SIG-M5 treated with dmso at 0.1 percent for 504 hours (cell line): ENCODE results near the gene SRPK1.
"Not testable (repeated sequence)": the region's sequence is repeated elsewhere in the genome, so short reads cannot be mapped to it uniquely, and the experiment has no call there.

Experiments used
- DNase-seq: peaks from one replicate; lab custom pipeline; 2025; ENCODE audit not compliant: unreplicated experiment; lab: John Stamatoyannopoulos, UW

SRPK1 gene

DNA sequence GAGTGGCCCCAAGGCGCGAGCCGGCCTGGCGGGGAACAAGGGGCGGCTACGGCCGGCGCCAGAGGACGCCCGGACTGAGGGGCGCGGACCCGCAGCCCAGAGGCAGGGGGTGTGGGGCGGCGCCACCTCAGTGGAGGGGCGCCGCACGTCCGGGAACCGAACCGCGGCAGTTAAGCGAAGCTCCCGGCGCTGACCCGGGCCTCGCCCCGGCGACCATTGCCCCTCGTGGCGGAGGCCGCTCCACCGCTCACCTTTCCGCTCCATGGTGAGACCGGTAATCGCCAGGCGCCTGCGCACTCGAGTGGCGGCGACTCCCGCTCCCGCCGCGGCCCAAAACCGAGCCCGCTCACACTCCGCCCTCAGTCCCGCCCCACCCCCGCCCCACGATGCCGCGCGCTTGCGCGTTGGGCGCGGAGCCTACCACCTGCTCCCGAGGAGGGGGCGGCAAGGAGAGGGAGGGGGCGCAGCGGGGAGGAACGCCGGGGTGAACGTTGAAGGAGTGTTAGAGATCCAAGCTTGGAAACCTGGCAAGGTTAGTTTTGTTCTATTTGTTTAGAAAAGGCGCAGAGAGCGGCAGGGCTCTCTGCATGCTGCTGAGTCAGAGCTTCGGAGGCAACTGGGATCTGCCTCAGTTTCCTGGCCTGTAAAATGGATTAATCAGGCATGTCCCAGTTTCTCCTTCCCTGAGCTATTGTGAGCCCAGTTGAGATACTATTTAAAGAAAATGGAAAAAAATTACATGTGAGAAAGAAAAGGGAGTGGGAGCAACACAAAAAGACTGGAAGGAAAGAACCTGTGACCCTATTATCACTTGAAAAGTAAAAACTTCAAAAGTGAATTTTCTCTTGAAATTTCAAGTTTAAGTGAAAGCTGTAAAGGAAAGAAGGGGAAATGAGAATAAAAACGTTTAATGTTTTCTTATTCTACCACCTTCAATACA is at the start of gene SRPK1:
Gene SRPK1 (minus strand): TSS at position 306 of the 940 bp plus-strand sequence. CDS start 42 bp downstream, at position 264.
- peak; percentile 65 for DNase-seq

GRCh38 chr6:35970181-35970580 is 49.3 kb upstream of the SRPK1 start:
- no peak for DNase-seq

- no peak for DNase-seq
Measured at GRCh38 chr6:35969646-35970045, 48.7 kb upstream of the SRPK1 start.

- DNase-seq = no peak
Measured at GRCh38 chr6:35968821-35969220, 47.9 kb upstream of the SRPK1 start.

DNA sequence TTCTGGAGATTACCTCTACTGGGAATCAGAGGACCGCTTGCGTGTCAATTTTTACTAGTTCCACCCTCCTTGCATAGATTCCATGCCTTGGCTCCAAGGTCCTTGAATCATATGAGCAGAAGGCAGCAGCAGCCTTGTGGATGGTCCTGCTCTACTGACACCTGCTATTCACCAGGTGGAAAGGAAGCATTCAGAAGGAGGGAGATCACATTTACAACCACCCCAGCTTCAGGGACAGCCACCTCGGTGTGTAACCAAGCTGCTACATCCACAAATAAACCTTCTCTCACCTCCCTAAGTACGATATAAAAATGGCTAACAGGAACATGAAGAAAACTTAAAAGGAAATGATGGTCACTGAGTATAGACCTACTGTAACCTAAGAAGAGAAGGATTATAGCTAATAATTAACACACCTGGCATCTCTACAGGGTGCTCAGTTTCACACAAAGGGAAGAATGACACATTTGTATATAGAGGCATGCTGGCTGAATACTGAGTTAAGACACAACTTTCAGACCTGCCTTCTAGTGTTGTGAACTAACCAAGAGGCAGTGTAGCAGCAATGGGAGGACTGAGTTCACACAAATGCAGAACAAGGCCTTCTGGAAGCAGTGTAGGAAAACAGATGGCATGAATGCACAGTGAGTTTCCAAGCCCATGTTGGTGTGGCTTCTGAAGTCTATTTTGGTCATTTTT is 46.3 kb upstream of the SRPK1 start:
- no peak for DNase-seq

DNA sequence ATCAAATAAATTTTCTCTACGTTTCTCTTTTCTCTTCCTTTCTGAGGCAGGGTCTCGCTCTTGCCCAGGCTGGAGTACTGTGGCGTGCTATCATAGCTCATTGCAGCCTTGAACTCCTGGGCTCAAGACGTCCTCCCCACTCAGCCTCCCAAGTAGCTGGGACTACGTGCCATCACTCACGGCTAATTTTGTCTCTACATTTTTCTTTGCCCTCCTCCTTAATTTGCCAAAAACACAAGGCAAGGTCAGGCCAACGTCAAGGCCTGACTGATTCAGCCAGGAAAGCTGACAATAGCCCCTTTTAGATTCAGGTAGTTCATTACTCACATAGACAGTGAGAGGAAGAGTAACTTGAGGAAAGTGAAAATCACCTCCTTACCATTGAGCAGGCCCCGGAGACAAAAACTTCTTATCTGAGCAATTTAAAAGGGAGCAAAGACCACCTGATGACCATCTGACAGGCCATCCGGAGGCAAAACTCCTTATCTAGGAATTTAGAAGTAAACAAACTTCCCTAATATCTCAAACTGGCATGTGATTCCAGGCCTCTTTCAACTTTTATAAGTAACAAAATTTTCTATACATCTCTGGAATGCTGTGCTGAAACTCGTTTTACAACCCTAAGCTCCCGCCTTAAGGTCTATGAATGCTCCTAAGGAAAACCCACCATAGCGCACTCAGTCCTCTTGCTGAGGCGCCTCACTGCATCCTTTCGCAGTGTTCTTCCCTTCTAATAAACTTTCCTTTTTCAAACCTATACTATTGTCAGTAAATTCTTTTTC is 42.1 kb upstream of the SRPK1 start:
- DNase-seq = no peak

DNA sequence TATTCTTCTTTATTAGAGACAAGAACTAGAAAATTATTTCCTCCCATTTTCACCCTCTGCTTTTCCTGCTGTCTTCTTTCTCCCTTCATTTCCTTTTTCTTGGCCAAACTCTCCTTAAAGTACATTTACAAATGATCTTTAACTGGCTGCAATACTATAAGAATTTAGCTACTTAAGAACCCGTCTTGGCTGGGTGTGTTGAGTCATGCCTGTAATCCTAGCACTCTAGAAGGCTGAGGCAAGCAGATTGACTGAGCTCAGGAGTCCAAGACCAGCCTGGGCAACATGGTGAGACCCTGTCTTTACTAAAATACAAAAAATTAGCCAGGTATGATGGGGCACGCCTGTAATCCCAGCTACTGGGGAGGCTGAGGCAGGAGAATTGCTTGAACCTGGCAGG is 39.3 kb upstream of the SRPK1 start:
- DNase-seq = no peak

DNA sequence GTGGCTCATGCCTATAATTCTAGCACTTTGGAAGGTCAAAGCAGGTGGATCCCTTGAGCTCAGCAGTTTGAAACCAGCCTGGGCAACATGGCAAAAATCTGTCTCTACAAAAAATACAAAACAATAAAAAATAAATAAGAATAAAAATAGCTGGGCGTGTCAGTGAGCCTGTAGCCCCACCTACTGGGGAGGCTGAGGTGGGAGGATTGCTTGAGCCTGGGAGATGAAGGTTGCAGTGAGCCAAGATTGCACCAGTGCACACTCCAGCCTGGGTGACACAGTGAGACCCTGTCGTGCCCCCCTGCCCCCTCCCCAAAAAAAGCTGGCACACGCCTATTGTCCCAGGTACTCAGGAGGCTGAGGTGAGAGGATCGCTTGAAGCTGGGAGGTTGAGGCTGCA is 35.1 kb upstream of the SRPK1 start:
- no peak for DNase-seq

GRCh38 chr6:35955521-35955920 is 34.6 kb upstream of the SRPK1 start:
- DNase-seq = no peak

- DNase-seq = no peak
Measured at GRCh38 chr6:35955071-35955470, 34.2 kb upstream of the SRPK1 start.

- no peak for DNase-seq
Measured at GRCh38 chr6:35954333-35954732, 33.4 kb upstream of the SRPK1 start.

- DNase-seq = peak; percentile 22
Measured at GRCh38 chr6:35948725-35949124, 27.8 kb upstream of the SRPK1 start.

DNA sequence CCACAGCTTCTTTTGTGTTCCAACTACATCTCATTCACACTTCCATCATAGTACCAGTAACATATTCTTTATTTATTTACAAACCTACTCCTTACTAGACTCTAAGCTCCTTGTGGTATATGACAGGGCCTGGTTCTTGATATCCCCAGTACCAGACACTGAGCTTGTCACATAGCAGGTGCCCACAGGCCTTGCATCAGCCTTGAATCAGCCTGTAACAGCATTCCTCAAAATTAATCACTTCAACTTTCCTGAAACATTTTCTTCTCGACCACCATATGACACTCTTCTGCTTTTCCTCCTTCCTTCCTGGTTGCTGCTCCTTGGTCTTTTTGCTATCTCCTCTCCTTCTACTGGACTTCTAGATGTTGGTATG is 24.7 kb upstream of the SRPK1 start:
- no peak for DNase-seq

DNA sequence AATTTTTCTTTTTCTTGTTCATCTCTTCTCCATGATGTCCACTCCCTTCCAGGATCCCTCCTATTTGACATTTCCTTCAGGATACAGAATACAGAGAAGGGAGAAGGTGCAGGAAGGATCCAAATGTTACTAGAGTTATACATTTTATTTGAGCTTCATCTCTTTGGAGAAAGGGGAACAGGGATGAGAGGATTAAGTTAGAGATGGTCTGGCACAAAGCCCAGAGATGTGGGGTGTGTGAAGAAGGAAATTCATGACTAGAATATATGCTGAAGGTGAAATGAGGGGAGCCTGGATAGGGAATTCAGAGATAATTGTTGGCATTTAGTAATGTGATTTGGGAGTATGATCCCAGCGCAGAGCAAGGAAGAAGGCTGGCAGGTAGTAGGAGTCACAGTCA is 22.5 kb upstream of the SRPK1 start:
- no peak for DNase-seq

DNA sequence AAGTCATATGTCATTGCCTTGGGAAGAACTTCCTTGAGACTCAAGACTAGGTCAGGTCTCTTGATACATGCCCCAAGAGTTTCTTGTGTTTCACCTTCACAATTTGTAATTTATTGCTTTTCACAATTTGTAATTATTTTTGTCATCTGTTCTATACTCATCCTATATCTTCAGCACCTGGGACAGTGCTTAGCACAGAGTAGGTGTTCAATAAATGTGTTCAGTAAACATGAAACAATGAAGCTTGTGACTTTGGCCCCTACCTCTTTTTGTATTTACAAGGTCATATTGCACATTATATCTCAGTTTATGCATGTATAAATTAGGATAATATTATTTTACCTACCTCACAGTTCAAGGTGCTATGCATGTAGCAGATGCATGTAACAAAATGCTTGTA is 21.5 kb upstream of the SRPK1 start:
- no peak for DNase-seq

- not testable (repeated sequence) for DNase-seq
Measured at GRCh38 chr6:35941170-35941569, 20.3 kb upstream of the SRPK1 start.

- DNase-seq = not testable (repeated sequence)
Measured at GRCh38 chr6:35940014-35940413, 19.1 kb upstream of the SRPK1 start.

- DNase-seq = not testable (repeated sequence)
Measured at GRCh38 chr6:35939259-35939658, 18.4 kb upstream of the SRPK1 start.

GRCh38 chr6:35936681-35937359 is 15.9 kb upstream of the SRPK1 start:
- DNase-seq = no peak

- DNase-seq = no peak
Measured at GRCh38 chr6:35935469-35935868, 14.6 kb upstream of the SRPK1 start.

- no peak for DNase-seq
Measured at GRCh38 chr6:35933844-35934243, 12.9 kb upstream of the SRPK1 start.
